Psoas muscle (tissue), 8 donors: ENCODE results near the gene CRYBG3. TPM values are rescaled to one million over a fixed set of nuclear protein-coding genes. Genes with fewer than 3 reads are reported as not detected.
"Not testable (repeated sequence)": the region's sequence is repeated elsewhere in the genome, so short reads cannot be mapped to it uniquely, and the experiment has no call there.

Source experiments
- ATAC-seq, 4 donors: fragments of 200-7000 bp; cut with Tn5 transposase; one replicate each; pipeline ENCODE4 v1.9.1; 2020; ENCODE audit warnings: moderate library complexity in 3 of 4, mild to moderate bottlenecking in 2 of 4
- DNase-seq, 2 donors: peaks; one replicate each; pipeline ENCODE4 v3.0.0-alpha.2; 2020
- H3K27ac ChIP-seq: fragments of 200-600 bp; one replicate; pipeline ENCODE4 v1.8.0; 2022
- H3K27me3 ChIP-seq, 3 donors: fragments of 200-600 bp in 1 of 3; one replicate each; pipeline versions ENCODE4 v1.6.1 to v1.8.0; 2013 to 2022; ENCODE audit warnings: low read length in 2 of 3, mild to moderate bottlenecking in 2 of 3, moderate library complexity in 1 of 3; ENCODE audit not compliant: insufficient read depth in 3 of 3
- H3K36me3 ChIP-seq, 2 donors: fragments of 200-600 bp in 1 of 2; one replicate each; pipeline versions ENCODE4 v1.6.1 to v1.8.0; 2013 to 2022; ENCODE audit warnings: low read depth in 1 of 2, mild to moderate bottlenecking in 1 of 2, moderate library complexity in 1 of 2; ENCODE audit not compliant: insufficient read depth in 1 of 2
- H3K4me1 ChIP-seq: fragments of 200-600 bp; one replicate; pipeline ENCODE4 v1.8.0; 2022
- H3K4me3 ChIP-seq: fragments of 200-600 bp; one replicate; pipeline ENCODE4 v1.8.0; 2022; ENCODE audit warnings: mild to moderate bottlenecking
- H3K9me3 ChIP-seq: fragments of 200-600 bp; one replicate; pipeline ENCODE4 v1.8.0; 2022
- CTCF ChIP-seq: fragments of 200-600 bp; IDR thresholded peaks from one replicate; pipeline ENCODE4 v1.8.0; 2022; ENCODE audit warnings: antibody characterized with exemption
- WGBS, 3 donors: extraction: QIAGEN DNeasy Blood & Tissue Kit; methylation state at CpG; one replicate each; pipeline versions ENCODE4 v1.1.6 to v1.1.7; 2013; 5-methylcytosine and 5-hydroxymethylcytosine counted together
- intact Hi-C, 2 donors: fragments of 100-400 bp; cut with DNase I; formaldehyde crosslinking; loops; one replicate each; pipeline versions ENCODE4 v1.11.0 to v1.14.2; 2022
- polyA plus RNA-seq, 3 donors: library from polyadenylated mRNA; stranded (reverse); fragments of 200-250 nt; gene quantifications; one replicate each; pipeline ENCODE4 v1.2.3, GENCODE V29; 2013
- total RNA-seq, 4 donors: library from RNA; stranded (reverse); fragmentation: NEBNext Ultra II Directional in 2 of 4; extraction: Animal tissue kit (Norgen Biotek cat#: 25700) in 2 of 4; gene quantifications; one replicate each; pipeline versions ENCODE4 v1.2.1 to v1.2.4, GENCODE V29; 2021 to 2023
- donor health status: healthy with polysubstance abuse.
- donor health status: DM: no; HTN: no; CAD: no; lungs with moderate emphysema.
- donor health status: Bipolar disorder and iron deficiency.
- donor health status: healthy.
- donor health status: DM: yes; HTN: yes; CAD: no.
- donor health status: DM: no; HTN: no; CAD: no.
- donor health status: DM: no; HTN: no; CAD: no.
- donor health status: DM: yes; HTN: yes; CAD: no.

Gene CRYBG3
- total and polyA plus RNA-seq, 7 donors, result 5.1 to 36.9 (median 10.1) TPM

DNA sequence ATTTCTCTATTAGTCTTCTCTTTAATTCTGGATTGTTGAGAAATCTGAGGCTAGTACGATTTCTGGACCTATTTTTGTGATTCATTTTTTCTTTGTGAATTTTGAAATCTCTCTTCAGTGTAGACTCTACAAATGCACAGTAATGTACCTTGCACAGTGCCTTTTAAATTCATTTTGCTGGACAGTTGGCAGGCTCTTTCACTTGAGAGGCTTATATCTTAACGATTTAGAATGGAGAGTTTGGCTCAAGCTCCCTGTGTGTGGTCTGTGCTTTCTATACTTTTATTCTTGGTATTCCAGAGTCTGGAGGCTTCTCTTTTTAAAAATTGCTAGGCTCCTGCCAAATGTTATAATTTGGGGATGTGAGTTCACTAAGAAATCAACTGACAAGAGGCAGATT lies 8.8 kb downstream of the CRYBG3 start:
- H3K27me3 ChIP-seq, result no peaks in the 10 kb centered on the region
- no peak for TF ChIP-seq CTCF
- intact Hi-C loops, result no loop called here
- no peak overlapping the region for H3K4me3 ChIP-seq
- peaks cover 36% of the 10 kb centered on the region for H3K4me1 ChIP-seq
- DNase-seq (no peak), ATAC-seq (no peak)
- H3K36me3 ChIP-seq, result no peaks in the 10 kb centered on the region
- no peak overlapping the region for H3K27ac ChIP-seq
- whole genome bisulfite sequencing, 3 donors, result 31 to 52% (median 44%) methylated on average over 2 of the region's 2 CpGs
- H3K9me3 ChIP-seq, result no peaks in the 10 kb centered on the region

GRCh38 chr3:97831140-97831539 lies 9.3 kb downstream of the CRYBG3 start:
- ATAC-seq, result no peak
- Histone ChIP-seq H3K4me3 (no peak overlapping the region), H3K9me3 (no peaks in the 10 kb centered on the region), H3K27me3 (no peaks in the 10 kb centered on the region), H3K36me3 (no peaks in the 10 kb centered on the region), H3K4me1 (peaks cover 34% of the 10 kb centered on the region), H3K27ac (no peak overlapping the region)
- WGBS, 3 donors, result 94 to 100% (median 100%) methylated on average over 1 of the region's 1 CpG
- intact Hi-C loops, result no loop called here
- TF ChIP-seq CTCF, result no peak
- no peak for DNase-seq

GRCh38 chr3:97833184-97833583 lies 11.4 kb downstream of the CRYBG3 start:
- DNase-seq, ATAC-seq, H3K9me3 ChIP-seq, intact Hi-C loops, H3K36me3 ChIP-seq, H3K27ac ChIP-seq, H3K4me3 ChIP-seq, H3K27me3 ChIP-seq: not testable (repeated sequence)
- 96 to 99% (median 96%) methylated on average over 4 of the region's 4 CpGs for WGBS, 3 donors
- H3K4me1 ChIP-seq, result peaks cover 16% of the 10 kb centered on the region

- intact Hi-C loops, result no loop called here
- Histone ChIP-seq H3K36me3 (no peaks in the 10 kb centered on the region), H3K4me3 (no peak overlapping the region), H3K27me3 (no peaks in the 10 kb centered on the region), H3K9me3 (no peaks in the 10 kb centered on the region), H3K4me1 (peaks cover 15% of the 10 kb centered on the region), H3K27ac (no peak overlapping the region)
- WGBS, 3 donors, result 94 to 98% (median 96%) methylated on average over 5 of the region's 5 CpGs
- no peak for TF ChIP-seq CTCF
- ATAC-seq (no peak), DNase-seq (no peak)
These were observed 13.9 kb downstream of the CRYBG3 start for GRCh38 chr3:97835761-97836160.

GRCh38 chr3:97838393-97838792 lies 16.6 kb downstream of the CRYBG3 start:
- no peaks in the 10 kb centered on the region for H3K9me3 ChIP-seq
- peaks cover 15% of the 10 kb centered on the region for H3K4me1 ChIP-seq
- peak in 1 of 4 donors; percentile 63 for ATAC-seq
- H3K27me3 ChIP-seq, result no peaks in the 10 kb centered on the region
- intact Hi-C loops, result no loop called here
- WGBS, 3 donors, result 63 to 67% (median 66%) methylated on average over 3 of the region's 3 CpGs
- no peaks in the 10 kb centered on the region for H3K36me3 ChIP-seq
- no peak for DNase-seq
- no peak for TF ChIP-seq CTCF
- H3K4me3 ChIP-seq, result no peak overlapping the region
- H3K27ac ChIP-seq, result no peak overlapping the region
